ENCODE data around the gene CDK15.

DNA sequence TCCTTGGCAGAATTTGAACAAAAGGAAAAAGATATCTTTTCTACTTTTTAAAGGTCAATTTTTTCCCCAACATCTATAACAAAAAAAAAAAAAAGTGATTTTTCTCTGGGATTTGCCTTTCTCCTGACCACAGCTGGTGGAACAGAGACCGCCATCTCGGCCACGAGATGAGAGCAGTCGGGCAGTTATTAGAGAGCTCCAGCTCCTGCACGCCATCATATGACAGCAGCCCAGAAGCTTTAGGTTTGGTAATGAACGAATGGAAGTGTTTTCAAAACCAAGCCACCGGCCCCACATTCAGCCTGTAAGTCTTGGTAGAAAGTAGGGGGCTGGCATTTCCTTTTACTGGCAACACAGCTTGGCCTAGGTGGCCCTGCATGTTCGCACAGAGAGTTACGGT, 132.4 kb downstream of the CDK15 start:
- no peak for TF ChIP-seq POLR2AphosphoS5 (IDR thresholded peaks at IDR 0.05; ENCODE audit: borderline replicate concordance, low read depth, low read length)
- TF ChIP-seq EZH2 (IDR thresholded peaks at IDR 0.05) = no peak
- no peak for TF ChIP-seq FOXP2 (optimal IDR thresholded peaks at IDR 0.05; ENCODE audit: control extremely low read depth, extremely low read length, insufficient read depth)
